Heart left ventricle (tissue), 16 donors: ENCODE measurements around the gene ACOT4. TPM values are rescaled to one million over a fixed set of nuclear protein-coding genes. Genes with fewer than 3 reads are reported as not detected.
"Not testable (repeated sequence)": the region's sequence is repeated elsewhere in the genome, so short reads cannot be mapped to it uniquely, and the experiment has no call there.

Experiments used
- ATAC-seq, 4 donors: fragments of 200-7000 bp; cut with Tn5 transposase; one replicate each; pipeline ENCODE4 v1.9.1; 2020 to 2022; ENCODE audit warnings: moderate library complexity in 4 of 4, mild to moderate bottlenecking in 3 of 4, moderate number of reproducible peaks in 1 of 4
- DNase-seq, 5 donors: peaks; one replicate each; pipeline ENCODE4 v3.0.0-alpha.2; 2020
- H3K27ac ChIP-seq, 12 donors: fragments of 200-600 bp; sonication (generic) in 4 of 12; one replicate each; pipeline versions ENCODE4 v1.5.0 to v1.8.0; 2016 to 2022; ENCODE audit warnings: mild to moderate bottlenecking in 2 of 12
- H3K27me3 ChIP-seq, 9 donors: fragments of 200-600 bp; sonication (generic) in 2 of 9; one replicate each; pipeline versions ENCODE4 v1.5.1 to v1.8.0; 2016 to 2022; ENCODE audit warnings: mild to moderate bottlenecking in 3 of 9
- H3K36me3 ChIP-seq, 9 donors: fragments of 200-600 bp; sonication (generic) in 2 of 9; one replicate each; pipeline versions ENCODE4 v1.5.0 to v1.8.0; 2018 to 2022; ENCODE audit warnings: mild to moderate bottlenecking in 2 of 9
- H3K4me1 ChIP-seq, 12 donors: fragments of 200-600 bp; sonication (generic) in 4 of 12; one replicate each; pipeline versions ENCODE4 v1.5.0 to v1.8.0; 2016 to 2022; ENCODE audit warnings: mild to moderate bottlenecking in 3 of 12
- H3K4me3 ChIP-seq, 12 donors: fragments of 200-600 bp; sonication (generic) in 4 of 12; one replicate each; pipeline versions ENCODE4 v1.5.0 to v1.8.0; 2017 to 2022; ENCODE audit warnings: mild to moderate bottlenecking in 9 of 12, moderate library complexity in 4 of 12
- H3K9me3 ChIP-seq, 12 donors: fragments of 200-600 bp; sonication (generic) in 4 of 12; one replicate each; pipeline versions ENCODE4 v1.5.0 to v1.8.0; 2016 to 2022; ENCODE audit warnings: mild to moderate bottlenecking in 1 of 12
- POLR2A ChIP-seq, 2 donors: fragments of 450-650 bp; IDR thresholded peaks; one replicate each; pipeline ENCODE4 v1.6.1; 2017; ENCODE audit warnings: antibody characterized with exemption in 2 of 2, mild to moderate bottlenecking in 2 of 2, moderate library complexity in 2 of 2
- WGBS, 4 donors: extraction: QIAGEN DNeasy Blood & Tissue Kit in 2 of 4; methylation state at CpG; one replicate each; pipeline versions ENCODE4 v1.1.5 to v1.1.7; 2013 to 2018; 5-methylcytosine and 5-hydroxymethylcytosine counted together
- intact Hi-C, 10 donors: fragments of 100-400 bp; cut with DNase I; formaldehyde crosslinking; loops; one replicate each; pipeline versions ENCODE4 v1.11.1 to v1.14.2; 2022
- polyA plus RNA-seq, 2 donors: library from polyadenylated mRNA; stranded (reverse); fragments of 200-250 nt; gene quantifications; one replicate each; pipeline ENCODE4 v1.2.3, GENCODE V29; 2013
- total RNA-seq, 9 donors: library from RNA; depleted of rRNA in 2 of 9; stranded (reverse); fragments of >200 nt in 2 of 9; fragmentation: NEBNext Ultra II Directional in 3 of 9; extraction: Animal tissue kit (Norgen Biotek cat#: 25700) in 3 of 9; gene quantifications; one replicate each; pipeline versions ENCODE4 v1.1.0 to v1.2.4, GENCODE V29; 2016 to 2023
- TF ChIP-seq, protein P1 (sequence below), 12 donors: fragments of 200-600 bp; sonication (generic) in 4 of 12; IDR thresholded peaks; one replicate each; pipeline versions ENCODE4 v1.5.0 to v1.8.0; 2018 to 2022; ENCODE audit warnings: antibody characterized with exemption in 12 of 12, mild to moderate bottlenecking in 5 of 12
- donor health status: ischemic (EF 13 %, LVEDD 7.1; RV severe dilation, severe dysfunction).
- donor health status: healthy with polysubstance abuse.
- donor health status: DM: no; HTN: yes; CAD: no.
- donor health status: DM: no; HTN: no; CAD: no.
- donor health status: ischemic (EF 25% LVEDD 6.9; RV normal size, moderate dysfunction).
- donor health status: ischemic (EF 25% LVEDD 5.7; RV mildly dilated, moderate dysfunction).
- donor health status: healthy.
- donor health status: DM: yes; HTN: yes; CAD: no.
- donor health status: ischemic (EF 35%, LVEDD 5.7; RV mildly dilated, moderate dysfunction).
- donor health status: nonischemic (EF 11% LVEDD 7.7; RV severe dilation, severe dysfunction).
- donor health status: DM: yes; HTN: yes; CAD: no.
- donor health status: PGD.
- donor health status: ischemic (EF 29% LVEDD 5.4; RV normal size, mild dysfunction).
- donor health status: nonischemic (EF 23%, LVEDD 6.1; RV moderate dilation, normal function).

Gene ACOT4
- total and polyA plus RNA-seq, 11 donors = 0.27 to 2.4 (median 0.79) TPM

DNA sequence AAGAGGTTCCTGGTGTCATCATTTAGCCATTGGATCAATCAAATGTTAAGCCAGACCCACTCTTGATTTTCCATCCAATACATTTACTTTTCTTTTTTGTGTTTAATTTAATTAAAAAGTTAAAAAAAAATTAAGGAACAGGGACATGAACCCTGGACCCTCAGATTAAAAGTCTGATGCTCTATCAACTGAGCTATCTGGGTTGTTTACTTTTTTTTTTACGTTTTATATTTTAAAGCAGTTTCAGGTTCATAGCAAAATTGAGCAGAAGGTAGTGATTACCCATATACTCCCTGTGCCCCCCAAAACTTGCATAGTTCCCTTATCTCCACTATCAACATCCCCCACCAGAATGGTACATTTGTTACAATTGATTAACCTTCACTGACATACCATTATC is 3.0 kb upstream of the ACOT4 start:
- intact Hi-C loops = no loop called here
- no peak for TF ChIP-seq POLR2A (IDR thresholded peaks at IDR 0.05)
- TF ChIP-seq, protein P1, sequence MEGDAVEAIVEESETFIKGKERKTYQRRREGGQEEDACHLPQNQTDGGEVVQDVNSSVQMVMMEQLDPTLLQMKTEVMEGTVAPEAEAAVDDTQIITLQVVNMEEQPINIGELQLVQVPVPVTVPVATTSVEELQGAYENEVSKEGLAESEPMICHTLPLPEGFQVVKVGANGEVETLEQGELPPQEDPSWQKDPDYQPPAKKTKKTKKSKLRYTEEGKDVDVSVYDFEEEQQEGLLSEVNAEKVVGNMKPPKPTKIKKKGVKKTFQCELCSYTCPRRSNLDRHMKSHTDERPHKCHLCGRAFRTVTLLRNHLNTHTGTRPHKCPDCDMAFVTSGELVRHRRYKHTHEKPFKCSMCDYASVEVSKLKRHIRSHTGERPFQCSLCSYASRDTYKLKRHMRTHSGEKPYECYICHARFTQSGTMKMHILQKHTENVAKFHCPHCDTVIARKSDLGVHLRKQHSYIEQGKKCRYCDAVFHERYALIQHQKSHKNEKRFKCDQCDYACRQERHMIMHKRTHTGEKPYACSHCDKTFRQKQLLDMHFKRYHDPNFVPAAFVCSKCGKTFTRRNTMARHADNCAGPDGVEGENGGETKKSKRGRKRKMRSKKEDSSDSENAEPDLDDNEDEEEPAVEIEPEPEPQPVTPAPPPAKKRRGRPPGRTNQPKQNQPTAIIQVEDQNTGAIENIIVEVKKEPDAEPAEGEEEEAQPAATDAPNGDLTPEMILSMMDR (IDR thresholded peaks at IDR 0.05) = no peak
- Histone ChIP-seq H3K27me3 (no peaks in the 10 kb centered on the region), H3K27ac (no peak overlapping the region), H3K4me3 (no peak overlapping the region), H3K9me3 (no peaks in the 10 kb centered on the region), H3K4me1 (peaks cover 0 to 13% (median 2%) of the 10 kb centered on the region in 12 donors), H3K36me3 (no peaks in the 10 kb centered on the region)
- ATAC-seq (no peak), DNase-seq (no peak)
- WGBS, 4 donors = 82 to 93% (median 90%) methylated on average over 1 of the region's 1 CpG

DNA sequence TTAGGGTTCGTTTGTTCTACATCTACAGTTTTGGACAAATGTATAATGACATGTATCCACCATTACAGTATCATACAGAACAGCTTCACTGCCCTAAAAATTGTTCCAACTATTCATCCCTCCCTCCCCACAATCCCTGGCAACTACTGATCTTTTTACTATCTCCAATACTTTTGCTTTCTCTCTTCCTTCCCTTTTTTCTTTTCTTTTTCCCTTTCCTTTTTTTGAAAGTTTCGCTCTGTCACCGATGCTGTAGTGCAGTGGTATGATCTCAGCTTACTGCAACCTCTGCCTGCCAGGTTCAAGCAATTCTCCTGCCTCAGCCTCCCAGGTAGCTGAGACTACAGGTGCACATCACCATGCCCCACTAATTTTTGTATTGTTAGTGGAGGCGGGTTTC is 2.6 kb upstream of the ACOT4 start:
- DNase-seq (no peak), ATAC-seq (no peak)
- H3K9me3 ChIP-seq = no peaks in the 10 kb centered on the region
- H3K27me3 ChIP-seq = no peaks in the 10 kb centered on the region
- intact Hi-C loops = no loop called here
- H3K27ac ChIP-seq = no peak overlapping the region
- WGBS, 4 donors = 88 to 90% (median 88%) methylated on average over 4 of the region's 4 CpGs
- no peaks in the 10 kb centered on the region for H3K36me3 ChIP-seq
- no peak overlapping the region for H3K4me3 ChIP-seq
- H3K4me1 ChIP-seq = peaks cover 0 to 13% (median 2%) of the 10 kb centered on the region in 12 donors
- TF ChIP-seq, protein P1 (IDR thresholded peaks at IDR 0.05) = no peak
- TF ChIP-seq POLR2A (IDR thresholded peaks at IDR 0.05) = no peak

DNA sequence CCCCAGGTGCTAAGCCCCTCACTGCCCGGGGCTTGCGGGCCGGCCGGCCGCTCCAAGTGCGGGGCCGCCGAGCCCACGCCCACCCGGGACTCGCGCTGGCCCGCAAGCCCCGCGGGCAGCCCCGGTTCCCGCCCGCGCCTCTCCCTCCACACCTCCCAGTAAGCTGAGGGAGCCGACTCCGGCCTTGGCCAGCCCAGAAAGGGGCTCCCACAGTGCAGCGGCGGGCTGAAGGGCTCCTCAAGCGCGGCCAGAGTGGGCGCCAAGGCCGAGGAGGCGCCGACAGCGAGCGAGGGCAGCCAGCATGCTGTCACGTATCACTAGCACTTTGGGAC is 1.0 kb upstream of the ACOT4 start:
- intact Hi-C loops, ATAC-seq, H3K36me3 ChIP-seq, H3K27me3 ChIP-seq, H3K9me3 ChIP-seq, DNase-seq, H3K4me3 ChIP-seq, H3K27ac ChIP-seq: not testable (repeated sequence)
- 95 to 98% (median 96%) methylated on average over 9 to 32 of the region's 32 CpGs for WGBS, 4 donors
- H3K4me1 ChIP-seq = peaks cover 0 to 13% (median 2%) of the 10 kb centered on the region in 12 donors

DNA sequence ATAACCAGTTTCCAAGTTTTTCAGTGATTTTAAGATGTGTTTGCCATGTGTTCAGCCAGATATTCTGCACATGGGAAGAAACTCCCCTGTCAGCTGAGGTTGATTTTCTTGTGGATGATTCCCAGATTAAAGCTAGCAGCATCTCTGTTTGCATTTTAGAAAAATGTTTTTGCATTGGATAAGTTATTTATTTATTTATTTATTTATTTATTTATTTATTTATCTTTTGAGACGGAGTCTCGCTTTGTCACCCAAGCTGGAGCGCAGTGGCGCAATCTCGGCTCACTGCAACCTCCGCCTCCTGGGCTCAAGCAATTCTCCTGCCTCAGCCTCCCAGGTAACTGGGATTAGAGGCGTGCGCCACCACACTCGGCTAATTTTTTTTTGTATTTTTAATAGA is 2.8 kb downstream of the ACOT4 start:
- H3K36me3 ChIP-seq = no peaks in the 10 kb centered on the region
- TF ChIP-seq, protein P1 (IDR thresholded peaks at IDR 0.05) = no peak
- no peak for TF ChIP-seq POLR2A (IDR thresholded peaks at IDR 0.05)
- no peak overlapping the region for H3K27ac ChIP-seq
- H3K4me3 ChIP-seq = no peak overlapping the region
- no peaks in the 10 kb centered on the region for H3K27me3 ChIP-seq
- DNase-seq (no peak), ATAC-seq (no peak)
- H3K4me1 ChIP-seq = peaks cover 0 to 13% (median 2%) of the 10 kb centered on the region in 12 donors
- 86 to 98% (median 92%) methylated on average over 9 of the region's 9 CpGs for WGBS, 4 donors
- intact Hi-C loops = no loop called here
- H3K9me3 ChIP-seq = no peaks in the 10 kb centered on the region

DNA sequence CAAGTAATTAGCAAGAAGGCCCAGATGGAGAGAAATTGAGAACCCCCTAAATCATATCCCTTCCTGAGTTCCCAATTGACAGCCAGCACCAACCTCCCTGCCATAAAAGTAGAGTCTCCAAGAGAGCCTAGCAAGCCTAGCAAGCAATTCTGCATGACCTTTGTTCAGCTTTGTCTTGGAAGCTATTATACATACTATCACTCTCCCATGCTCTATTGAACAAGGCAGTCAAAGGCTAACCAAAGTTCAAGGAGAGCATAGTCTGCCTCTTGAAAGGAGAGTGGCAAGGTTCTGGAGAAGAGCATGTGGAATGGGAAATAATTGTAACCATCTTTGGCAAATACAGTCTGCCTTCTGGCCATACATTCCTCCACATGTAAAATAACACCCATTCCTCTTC is 7.8 kb downstream of the ACOT4 start:
- intact Hi-C loops = no loop called here
- Histone ChIP-seq H3K27ac (no peak overlapping the region), H3K4me3 (no peak overlapping the region), H3K4me1 (no peaks in the 10 kb centered on the region), H3K9me3 (no peaks in the 10 kb centered on the region), H3K27me3 (no peaks in the 10 kb centered on the region), H3K36me3 (no peaks in the 10 kb centered on the region)
- TF ChIP-seq, protein P1 (IDR thresholded peaks at IDR 0.05) = no peak
- TF ChIP-seq POLR2A (IDR thresholded peaks at IDR 0.05) = no peak
- ATAC-seq (no peak), DNase-seq (no peak)
